Osteoblast (primary cell): ENCODE results near the gene RPL13A. TPM values are rescaled to one million over a fixed set of nuclear protein-coding genes. Genes with fewer than 3 reads are reported as not detected.
A peak's percentile ranks its signal among the peaks of the same experiment; 100 is the strongest.

ENCODE experiments used
- DNase-seq: peaks from one replicate; pipeline ENCODE4 v3.0.0; 2011; ENCODE audit warnings: low spot score, mixed read lengths; ENCODE audit not compliant: insufficient read length; ENCODE audit errors: missing footprints
- H2AFZ ChIP-seq: 2 replicates; pipeline ENCODE4 v1.6.0; 2011; ENCODE audit warnings: mild to moderate bottlenecking, low read length
- H3K27ac ChIP-seq: 2 replicates; pipeline ENCODE4 v1.5.1; 2011; ENCODE audit warnings: mild to moderate bottlenecking, low read depth, low read length, moderate library complexity
- H3K27me3 ChIP-seq: 2 replicates; pipeline ENCODE4 v1.6.0; 2012; ENCODE audit warnings: mild to moderate bottlenecking, control low read depth, inconsistent platforms, low read length, moderate library complexity; ENCODE audit not compliant: insufficient read depth
- H3K36me3 ChIP-seq: 2 replicates; pipeline ENCODE4 v1.5.1; 2011; ENCODE audit warnings: mild to moderate bottlenecking, low read length, control low read depth, moderate library complexity; ENCODE audit not compliant: insufficient read depth
- H3K4me1 ChIP-seq: 2 replicates; pipeline ENCODE4 v1.5.1; 2011; ENCODE audit warnings: mild to moderate bottlenecking, low read length, control low read depth, moderate library complexity; ENCODE audit not compliant: insufficient read depth
- H3K4me2 ChIP-seq: 2 replicates; pipeline ENCODE4 v1.6.0; 2011; ENCODE audit warnings: mild to moderate bottlenecking, low read length; ENCODE audit not compliant: insufficient read depth
- H3K4me3 ChIP-seq: fragments of 200-600 bp; sonication (generic); 3 replicates; pipeline ENCODE4 v1.5.1; 2012; ENCODE audit warnings: mild to moderate bottlenecking, low read length, inconsistent platforms; ENCODE audit not compliant: insufficient read depth
- H3K79me2 ChIP-seq: 2 replicates; pipeline ENCODE4 v1.6.0; 2012; ENCODE audit warnings: mild to moderate bottlenecking, low read length, control low read depth, inconsistent platforms; ENCODE audit not compliant: insufficient read depth
- H3K9me3 ChIP-seq: 2 replicates; pipeline ENCODE4 v1.5.1; 2011; ENCODE audit warnings: low read depth, low read length, control low read depth
- H4K20me1 ChIP-seq: 2 replicates; pipeline ENCODE4 v1.6.0; 2012; ENCODE audit warnings: mild to moderate bottlenecking, low read length, control low read depth; ENCODE audit not compliant: insufficient read depth
- CTCF ChIP-seq: IDR thresholded peaks from 2 replicates; pipeline ENCODE4 v1.5.1; 2011; ENCODE audit warnings: mild to moderate bottlenecking, low read depth, low read length, moderate library complexity; ENCODE audit errors: extremely low read depth
- total RNA-seq: library from RNA; depleted of rRNA; stranded (reverse); fragments of >200 nt; gene quantifications from 2 replicates; pipeline ENCODE4 v1.2.3, GENCODE V29; 2012

Gene RPL13A
- total RNA-seq, 1 donor = 2,185 TPM

GRCh38 chr19:49512970-49513745 lies 25.8 kb downstream of the RPL13A start:
- Histone ChIP-seq H3K79me2 (no peaks in the 10 kb centered on the region), H3K4me3 (peak overlapping the region; percentile 81), H3K4me2 (peak overlapping the region; percentile 82), H4K20me1 (no peaks in the 10 kb centered on the region), H3K4me1 (peaks cover 9% of the 10 kb centered on the region), H3K27me3 (no peaks in the 10 kb centered on the region), H3K36me3 (no peaks in the 10 kb centered on the region), H3K27ac (no peak overlapping the region), H2AFZ (peak overlapping the region; percentile 59), H3K9me3 (no peaks in the 10 kb centered on the region)
- DNase-seq = peak; percentile 92
- no peak for TF ChIP-seq CTCF

- no peaks in the 10 kb centered on the region for H3K27me3 ChIP-seq
- TF ChIP-seq CTCF = no peak
- no peak overlapping the region for H2AFZ ChIP-seq
- no peaks in the 10 kb centered on the region for H3K9me3 ChIP-seq
- no peaks in the 10 kb centered on the region for H4K20me1 ChIP-seq
- DNase-seq = peak; percentile 62
- no peaks in the 10 kb centered on the region for H3K36me3 ChIP-seq
- peak overlapping the region; percentile 81 for H3K4me3 ChIP-seq
- no peak overlapping the region for H3K27ac ChIP-seq
- H3K4me2 ChIP-seq = peak overlapping the region; percentile 82
- peaks cover 9% of the 10 kb centered on the region for H3K4me1 ChIP-seq
- no peaks in the 10 kb centered on the region for H3K79me2 ChIP-seq
These were observed 26.3 kb downstream of the RPL13A start for GRCh38 chr19:49513746-49514118.

- no peak for TF ChIP-seq CTCF
- Histone ChIP-seq H3K36me3 (no peaks in the 10 kb centered on the region), H4K20me1 (no peaks in the 10 kb centered on the region), H3K27me3 (no peaks in the 10 kb centered on the region), H3K9me3 (no peaks in the 10 kb centered on the region), H3K4me3 (no peak overlapping the region), H3K79me2 (no peaks in the 10 kb centered on the region), H3K27ac (no peak overlapping the region), H3K4me1 (peaks cover 9% of the 10 kb centered on the region), H3K4me2 (no peak overlapping the region), H2AFZ (no peak overlapping the region)
- no peak for DNase-seq
These were observed 26.7 kb downstream of the RPL13A start for GRCh38 chr19:49514151-49514550.

GRCh38 chr19:49515767-49516166 lies 28.4 kb downstream of the RPL13A start:
- Histone ChIP-seq H3K27me3 (no peaks in the 10 kb centered on the region), H3K9me3 (no peaks in the 10 kb centered on the region), H2AFZ (no peak overlapping the region), H3K27ac (no peak overlapping the region), H3K36me3 (no peaks in the 10 kb centered on the region), H4K20me1 (no peaks in the 10 kb centered on the region), H3K4me2 (no peak overlapping the region), H3K4me3 (no peak overlapping the region), H3K79me2 (no peaks in the 10 kb centered on the region), H3K4me1 (peaks cover 9% of the 10 kb centered on the region)
- no peak for TF ChIP-seq CTCF
- peak; percentile 66 for DNase-seq
